ENCODE results near the gene RIMKLB.
A peak's percentile ranks its signal among the peaks of the same experiment; 100 is the strongest.

RIMKLB gene

GRCh38 chr12:8681129-8681884, 16.5 kb upstream of the RIMKLB start:
- H3K4me1 Mint-ChIP-seq: peaks cover 11% of the 10 kb centered on the region
- TF ChIP-seq CTCF (IDR thresholded peaks at IDR 0.05): no peak
- peaks cover 12% of the 10 kb centered on the region for H3K9me3 Mint-ChIP-seq
- DNase-seq: no peak
- H3K27me3 Mint-ChIP-seq (ENCODE audit: low read depth, poor library complexity): no peaks in the 10 kb centered on the region
- no peak overlapping the region for H3K27ac Mint-ChIP-seq
- no peak overlapping the region for H3K4me3 Mint-ChIP-seq
- no peaks in the 10 kb centered on the region for H3K36me3 Mint-ChIP-seq (ENCODE audit: low read depth)

GRCh38 chr12:8685051-8685450, 12.7 kb upstream of the RIMKLB start:
- H3K4me3 Mint-ChIP-seq: no peak overlapping the region
- peaks cover 11% of the 10 kb centered on the region for H3K4me1 Mint-ChIP-seq
- no peaks in the 10 kb centered on the region for H3K36me3 Mint-ChIP-seq (ENCODE audit: low read depth)
- H3K9me3 Mint-ChIP-seq: peaks cover 12% of the 10 kb centered on the region
- no peak for DNase-seq
- H3K27ac Mint-ChIP-seq: no peak overlapping the region
- H3K27me3 Mint-ChIP-seq (ENCODE audit: low read depth, poor library complexity): no peaks in the 10 kb centered on the region
- TF ChIP-seq CTCF (IDR thresholded peaks at IDR 0.05): no peak

- Mint-ChIP-seq H3K36me3 (ENCODE audit: low read depth) (no peaks in the 10 kb centered on the region), H3K27me3 (ENCODE audit: low read depth, poor library complexity) (no peaks in the 10 kb centered on the region), H3K27ac (no peak overlapping the region), H3K9me3 (peaks cover 12% of the 10 kb centered on the region), H3K4me1 (peaks cover 18% of the 10 kb centered on the region), H3K4me3 (no peak overlapping the region)
- peak; percentile 51 for DNase-seq
- no peak for TF ChIP-seq CTCF (IDR thresholded peaks at IDR 0.05)
Measured at GRCh38 chr12:8687846-8688601, 9.8 kb upstream of the RIMKLB start.

GRCh38 chr12:8689681-8690080, 8.1 kb upstream of the RIMKLB start:
- no peaks in the 10 kb centered on the region for H3K27me3 Mint-ChIP-seq (ENCODE audit: low read depth, poor library complexity)
- H3K36me3 Mint-ChIP-seq (ENCODE audit: low read depth): no peaks in the 10 kb centered on the region
- H3K9me3 Mint-ChIP-seq: peaks cover 8% of the 10 kb centered on the region
- H3K27ac Mint-ChIP-seq: peak overlapping the region; percentile 25
- peaks cover 21% of the 10 kb centered on the region for H3K4me1 Mint-ChIP-seq
- peak overlapping the region; percentile 20 for H3K4me3 Mint-ChIP-seq
- no peak for DNase-seq
- no peak for TF ChIP-seq CTCF (IDR thresholded peaks at IDR 0.05)

GRCh38 chr12:8692573-8692972, 5.2 kb upstream of the RIMKLB start:
- peak; percentile 50 for DNase-seq
- H3K4me1 Mint-ChIP-seq: peaks cover 41% of the 10 kb centered on the region
- H3K27me3 Mint-ChIP-seq (ENCODE audit: low read depth, poor library complexity): no peaks in the 10 kb centered on the region
- H3K36me3 Mint-ChIP-seq (ENCODE audit: low read depth): no peaks in the 10 kb centered on the region
- H3K9me3 Mint-ChIP-seq: no peaks in the 10 kb centered on the region
- TF ChIP-seq CTCF (IDR thresholded peaks at IDR 0.05): no peak
- H3K4me3 Mint-ChIP-seq: peak overlapping the region; percentile 58
- H3K27ac Mint-ChIP-seq: peak overlapping the region; percentile 84

All from nephron progenitor cell (in vitro differentiated cells).